ENCODE data around the gene BMPR1B.
A peak's percentile ranks its signal among the peaks of the same experiment; 100 is the strongest.

Gene BMPR1B

DNA sequence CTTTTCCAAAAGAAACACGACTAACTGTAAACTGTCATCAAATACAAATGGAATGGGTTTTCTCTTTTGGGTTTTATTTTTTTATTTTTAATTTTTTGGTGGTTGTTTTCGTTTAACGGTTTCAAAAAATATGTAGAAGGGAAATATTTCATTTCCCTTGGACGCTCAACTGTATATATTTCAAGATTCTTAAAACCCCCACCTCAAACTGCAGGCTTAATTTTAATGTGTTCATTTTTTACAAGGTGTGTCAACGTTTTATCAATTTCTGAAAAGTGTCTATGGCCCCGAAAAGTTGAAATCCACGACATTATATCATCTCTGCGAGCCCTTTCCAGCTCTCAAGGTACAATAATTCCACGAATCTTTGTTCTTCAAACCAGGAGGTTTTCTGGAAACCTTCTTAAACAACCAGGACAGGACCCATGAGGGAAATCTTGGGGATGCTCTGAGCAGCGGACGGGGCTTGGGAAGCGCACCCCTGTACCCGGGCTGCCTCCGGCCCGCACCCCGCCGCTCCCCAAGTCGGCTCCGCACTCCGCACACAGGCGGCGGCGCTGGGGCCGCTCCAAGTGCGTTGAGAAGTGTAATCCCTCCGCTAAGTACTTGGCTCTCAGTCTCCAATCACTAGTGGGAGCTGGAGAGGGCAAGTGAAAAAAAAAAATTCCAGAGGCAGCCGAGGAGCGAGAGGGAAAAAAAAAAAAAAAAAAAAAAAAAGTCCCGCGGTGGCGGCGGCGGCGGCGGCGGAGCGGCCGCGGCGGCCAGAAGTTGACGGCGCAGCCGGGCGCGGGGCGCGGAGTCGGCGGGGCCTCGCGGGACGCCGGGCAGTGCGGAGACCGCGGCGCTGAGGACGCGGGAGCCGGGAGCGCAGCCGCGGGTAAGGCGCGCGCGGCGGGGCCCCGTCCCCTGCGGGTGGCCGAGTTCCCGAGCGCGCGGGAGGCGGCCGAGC lies at the start of gene BMPR1B:
BMPR1B (plus strand) TSS at position 764 of the 949 bp plus-strand sequence. CDS start 346,470 bp downstream, outside the sequence.
- intact Hi-C loops (cut with DNase I), result no loop called here
- DNase-seq, result peak in 24 of 42 donors; percentile 9 to 50 (median 22)

DNA sequence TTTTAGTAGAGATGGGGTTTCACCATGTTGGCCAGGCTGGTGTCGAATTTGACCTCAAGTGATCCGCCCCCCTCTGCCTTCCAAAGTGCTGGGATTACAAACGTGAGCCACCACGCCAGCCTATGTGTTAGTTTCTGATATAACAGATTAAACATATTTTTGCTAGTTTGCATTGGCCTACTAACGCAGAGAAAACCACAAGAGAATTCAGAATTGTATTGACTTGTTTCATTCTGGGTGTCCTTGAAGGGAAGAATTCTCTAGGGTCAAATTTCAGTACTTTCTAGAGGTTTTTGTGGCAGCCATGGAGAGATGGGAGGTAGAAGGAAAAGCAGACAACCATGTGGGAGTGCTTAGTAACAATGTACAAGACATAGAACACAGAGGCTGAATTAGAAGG lies 46.1 kb upstream of the BMPR1B start:
- DNase-seq, result no peak
- intact Hi-C loops (cut with DNase I), result no loop called here

GRCh38 chr4:94714365-94715160 lies 43.2 kb upstream of the BMPR1B start:
- no peak for DNase-seq
- intact Hi-C loops (cut with DNase I), result no loop called here

- intact Hi-C loops (cut with DNase I), result no loop called here
- DNase-seq, result no peak
These were observed 42.0 kb upstream of the BMPR1B start for GRCh38 chr4:94715726-94716125.

- intact Hi-C loops (cut with DNase I), result no loop called here
- no peak for DNase-seq
These were observed 36.4 kb upstream of the BMPR1B start for GRCh38 chr4:94721310-94721709.

GRCh38 chr4:94722270-94722669 lies 35.5 kb upstream of the BMPR1B start:
- DNase-seq, result no peak
- intact Hi-C loops (cut with DNase I), result no loop called here

DNA sequence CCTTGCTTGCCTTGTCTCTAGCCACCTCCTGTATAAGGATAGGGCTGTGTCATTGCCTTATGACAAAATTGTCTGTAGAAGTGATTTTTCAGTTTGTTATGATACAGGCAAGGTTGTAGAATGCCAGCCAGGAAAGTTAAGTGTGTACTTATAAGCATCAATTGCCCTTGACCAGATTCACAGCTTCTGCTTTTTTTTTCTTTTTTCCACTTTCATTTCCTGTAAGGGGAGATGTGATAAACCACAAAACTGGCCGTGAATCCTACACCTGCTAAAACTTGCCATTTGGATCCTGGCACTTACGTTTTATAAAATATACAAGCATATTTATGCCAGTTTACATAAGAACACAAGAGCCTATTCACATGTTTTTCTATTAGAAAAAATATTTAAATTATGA lies 35.0 kb upstream of the BMPR1B start:
- intact Hi-C loops (cut with DNase I), result no loop called here
- DNase-seq, result no peak

DNA sequence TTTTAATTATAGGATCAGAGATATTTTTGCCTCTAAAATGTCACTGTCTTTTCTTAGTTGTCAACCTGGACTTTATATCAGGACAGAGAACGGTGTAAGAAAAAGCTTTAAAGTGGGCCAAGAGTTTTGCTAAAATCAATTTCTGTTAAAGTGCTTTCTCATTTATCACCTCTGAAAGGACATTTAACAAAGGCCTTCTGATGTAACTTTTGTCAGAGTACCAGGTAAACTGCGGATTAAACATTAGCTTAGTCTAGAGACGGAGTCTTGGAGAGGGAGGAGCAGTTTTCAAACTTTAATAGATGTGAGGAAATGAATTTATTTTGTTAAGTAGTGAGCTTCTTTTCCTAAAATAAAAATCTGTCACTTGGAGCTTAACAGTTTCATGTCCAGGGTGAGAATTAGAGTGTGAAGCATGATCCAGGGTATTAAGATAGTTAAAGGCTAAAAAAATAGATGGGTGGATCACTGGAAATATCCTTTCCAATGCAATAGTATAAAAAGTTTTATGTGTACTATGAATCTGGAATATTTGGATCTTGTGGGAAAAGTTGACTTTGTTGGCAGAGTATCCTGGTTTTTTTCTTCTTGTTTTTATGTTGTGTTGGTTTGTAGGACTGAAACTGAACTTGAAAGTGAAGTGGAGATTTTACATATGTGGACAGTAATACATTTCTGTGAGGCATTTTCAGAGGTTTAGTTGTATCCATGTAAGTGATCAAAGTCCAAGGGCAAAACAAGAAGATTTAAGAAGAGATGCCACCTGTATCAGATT lies 33.6 kb upstream of the BMPR1B start:
- DNase-seq, result no peak

GRCh38 chr4:94726524-94727123 lies 31.1 kb upstream of the BMPR1B start:
- no peak for DNase-seq
- intact Hi-C loops (cut with DNase I), result no loop called here

More for the DNA sequence above, 33.6 kb upstream of the BMPR1B start:
- intact Hi-C loops (cut with DNase I), result no loop called here

- intact Hi-C loops (cut with DNase I), result no loop called here
- no peak for DNase-seq
These were observed 29.5 kb upstream of the BMPR1B start for GRCh38 chr4:94728056-94728766.

DNA sequence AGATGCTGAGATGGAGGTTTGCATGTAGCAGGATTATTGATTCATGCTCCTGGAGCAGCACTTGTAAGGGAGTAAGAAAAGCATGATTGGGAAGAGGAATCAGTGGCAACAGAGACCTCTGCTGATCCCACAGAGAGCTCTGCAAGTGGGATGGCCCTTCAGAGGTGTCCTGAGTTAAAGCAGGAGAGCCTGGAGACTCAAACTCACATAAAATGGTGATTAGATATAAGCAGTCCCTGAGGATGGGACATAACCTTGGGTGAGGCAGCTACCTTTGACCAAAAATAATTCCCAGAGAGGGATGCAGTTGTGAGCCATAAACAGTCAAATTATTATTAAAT lies 25.4 kb upstream of the BMPR1B start:
- DNase-seq, result no peak
- intact Hi-C loops (cut with DNase I), result no loop called here

GRCh38 chr4:94739741-94740140 lies 18.0 kb upstream of the BMPR1B start:
- intact Hi-C loops (cut with DNase I), result no loop called here
- DNase-seq, result no peak

DNA sequence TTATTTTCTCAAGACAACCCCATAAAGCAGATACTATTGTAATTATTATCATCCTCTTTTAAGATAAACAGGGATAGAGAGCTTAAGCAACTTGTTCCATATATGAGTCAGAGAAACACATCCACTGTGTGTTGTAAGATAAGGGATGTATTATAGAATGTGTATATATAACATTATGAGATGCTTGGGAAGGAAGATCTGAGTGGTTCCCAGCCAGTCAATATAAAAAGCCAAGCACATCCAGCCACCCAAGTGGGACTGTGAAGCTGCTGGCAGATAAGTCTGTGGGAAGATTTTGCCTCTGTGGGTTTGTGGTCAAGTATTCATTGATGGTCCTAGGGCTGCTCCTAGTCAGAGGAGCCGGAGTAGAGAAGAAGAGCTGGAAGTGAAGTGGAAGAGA lies 16.5 kb upstream of the BMPR1B start:
- intact Hi-C loops (cut with DNase I), result no loop called here
- no peak for DNase-seq

- intact Hi-C loops (cut with DNase I), result no loop called here
These were observed 13.9 kb upstream of the BMPR1B start for GRCh38 chr4:94743838-94744237.

GRCh38 chr4:94744850-94745249 lies 12.9 kb upstream of the BMPR1B start:
- intact Hi-C loops (cut with DNase I), result no loop called here
- DNase-seq, result no peak

More at GRCh38 chr4:94743838-94744237, 13.9 kb upstream of the BMPR1B start:
- DNase-seq, result no peak

DNA sequence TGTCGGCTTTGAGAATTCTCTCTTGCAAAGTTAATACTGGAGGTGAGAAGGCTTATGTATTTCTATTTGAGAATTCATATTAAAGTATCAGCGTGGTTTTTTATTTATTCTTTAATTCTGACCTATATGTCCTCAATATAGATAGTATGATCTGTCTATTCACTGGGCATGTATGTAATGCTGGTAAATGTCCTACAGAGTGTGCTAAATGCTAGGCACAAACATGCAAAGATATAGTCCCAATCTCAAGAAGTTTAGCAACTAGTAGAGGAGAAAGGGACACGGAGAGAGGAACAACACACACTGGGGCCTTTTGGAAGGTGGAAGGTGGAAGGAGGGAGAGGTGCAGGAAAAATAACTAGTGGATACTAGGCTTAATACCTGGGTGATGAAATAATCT lies 11.0 kb upstream of the BMPR1B start:
- intact Hi-C loops (cut with DNase I), result no loop called here
- DNase-seq, result no peak

- peak in 31 of 42 donors; percentile 7 to 62 (median 23) for DNase-seq
- intact Hi-C loops (cut with DNase I), result no loop called here
These were observed 465 bp downstream of the BMPR1B start for GRCh38 chr4:94758141-94758699.

All from head of caudate nucleus (tissue), 42 donors.